HG02678 (cell line): Measurements from ENCODE around the gene SMARCD3.

Experiments used
- ATAC-seq: cut with Tn5 transposase; IDR thresholded peaks from one replicate; pipeline ENCODE4 v1.9.1; 2021; ENCODE audit warnings: mild to moderate bottlenecking, moderate library complexity; ENCODE audit not compliant: unreplicated experiment

SMARCD3 gene

DNA sequence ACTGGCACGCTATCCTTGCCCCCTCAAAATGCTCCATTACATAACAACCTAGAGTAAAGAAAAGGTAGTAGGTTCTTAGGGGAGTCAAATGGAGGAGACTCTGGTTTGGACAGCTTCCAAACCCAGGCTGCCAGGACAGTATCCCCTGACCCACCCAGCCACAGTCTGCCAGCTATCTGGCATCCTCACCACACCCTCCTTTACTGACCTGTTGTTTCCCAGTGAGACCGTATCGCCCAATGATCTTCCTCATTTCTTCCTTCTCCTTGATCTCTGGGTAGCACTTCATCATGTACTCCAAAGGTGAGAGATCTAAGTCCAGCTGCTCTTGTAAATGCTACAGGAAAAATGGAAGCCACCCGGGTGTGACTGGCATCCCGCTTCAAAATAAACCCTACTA lies 33.1 kb downstream of the SMARCD3 start:
- no peak for ATAC-seq

DNA sequence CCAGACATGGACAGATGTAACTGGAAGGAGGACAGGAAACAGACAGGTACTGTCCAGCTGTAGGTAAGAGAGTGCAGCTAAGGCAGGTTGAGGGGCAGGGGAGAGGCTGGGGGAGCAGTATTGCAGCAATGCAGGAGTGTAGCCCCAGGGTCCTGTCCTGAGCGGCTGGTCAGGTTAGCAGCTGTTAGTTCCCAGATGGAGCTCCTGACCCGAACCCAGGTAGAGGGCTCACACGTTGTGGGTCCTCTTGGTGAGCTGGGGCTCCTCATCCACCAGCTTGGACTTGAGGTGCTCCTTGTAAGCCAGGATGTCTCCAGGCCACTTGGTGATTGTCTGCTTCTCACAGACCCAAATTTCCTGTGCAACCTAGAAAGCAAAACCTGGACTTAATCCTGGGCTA lies 34.7 kb downstream of the SMARCD3 start:
- no peak for ATAC-seq

DNA sequence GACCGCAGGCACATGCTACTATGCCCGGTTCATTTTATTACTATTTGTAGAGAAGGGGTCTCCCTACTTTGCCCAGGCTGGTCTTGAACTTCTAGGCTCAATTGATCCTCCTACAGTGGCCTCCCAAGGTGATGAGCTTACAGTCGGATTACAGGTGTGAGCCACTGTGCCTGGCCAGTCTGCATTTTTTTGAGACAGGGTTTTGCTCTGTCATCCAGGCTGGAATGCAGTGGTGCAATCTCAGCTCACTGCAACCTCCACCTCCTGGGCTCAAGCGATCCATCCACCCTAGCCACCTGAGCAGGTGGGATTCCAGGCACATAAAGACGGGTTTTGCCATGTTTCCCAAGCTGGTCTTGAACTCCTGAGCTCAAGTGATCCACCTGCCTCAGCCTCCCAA lies 35.9 kb downstream of the SMARCD3 start:
- ATAC-seq = no peak

DNA sequence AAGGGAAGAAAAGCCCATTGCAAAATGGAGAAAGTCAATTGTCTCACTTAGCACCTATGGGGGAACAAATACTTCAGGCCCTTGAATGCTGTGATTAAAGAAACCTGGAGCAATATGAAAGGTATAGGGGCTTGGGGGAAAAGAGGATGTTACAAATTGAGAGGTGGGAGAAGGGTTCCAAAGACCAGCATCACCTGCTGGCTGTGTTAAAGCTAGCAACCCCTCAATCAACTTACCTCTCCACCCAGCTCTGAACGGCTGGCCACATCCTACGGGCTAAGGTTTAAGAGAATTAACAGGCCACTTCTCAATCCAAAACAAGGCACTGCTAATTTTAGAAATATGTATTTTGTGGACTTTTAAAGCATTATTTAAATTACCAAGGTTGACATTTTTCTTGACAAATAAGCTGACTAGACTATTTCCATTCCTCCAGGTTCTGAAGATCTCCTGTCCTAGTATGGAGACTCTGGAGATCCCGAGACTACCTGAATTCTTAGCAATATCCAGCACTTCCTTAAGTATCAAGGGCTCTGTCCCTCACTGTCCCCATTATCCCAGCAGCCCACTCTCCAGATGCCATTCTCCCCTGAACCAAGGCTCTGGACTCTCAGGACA lies 37.2 kb downstream of the SMARCD3 start:
- ATAC-seq = no peak

DNA sequence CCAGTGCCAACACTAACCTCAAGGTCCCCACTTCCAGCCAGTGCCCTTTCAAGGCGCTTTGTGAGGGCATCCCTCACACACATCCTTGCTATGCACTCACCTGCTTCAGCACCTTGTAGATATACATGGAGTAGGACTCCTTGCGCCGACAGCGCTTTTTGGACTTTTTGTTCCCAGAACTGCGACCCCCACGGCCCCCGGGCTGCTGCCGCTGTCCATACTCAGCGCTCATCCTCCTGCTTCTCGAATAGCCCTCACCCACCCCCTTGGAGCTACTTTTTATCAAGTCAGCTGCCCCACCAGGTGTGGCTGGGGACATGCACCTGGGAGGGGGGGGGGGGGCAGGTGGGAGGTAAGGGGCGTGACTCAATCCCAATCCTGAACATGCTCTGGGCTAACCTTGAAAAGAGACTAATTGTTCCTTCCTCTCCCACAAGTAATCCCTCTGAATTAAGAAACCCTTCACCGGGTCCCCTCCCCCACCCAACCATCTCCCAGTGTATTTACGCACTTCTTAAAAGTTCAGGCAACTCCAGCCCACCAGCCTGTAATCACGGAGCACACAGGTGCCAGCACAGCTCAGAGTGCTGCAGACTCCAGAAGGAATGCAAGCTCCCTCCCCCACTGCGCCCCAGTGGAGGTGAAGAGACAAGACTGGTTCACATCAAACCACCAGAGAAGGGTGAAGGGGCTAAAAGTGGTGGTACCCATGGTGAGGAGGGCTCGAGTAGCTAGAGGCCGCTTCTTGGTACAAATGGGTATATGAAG lies 38.2 kb downstream of the SMARCD3 start, which contains the start of gene H2BK1:
Gene H2BK1 (minus strand): TSS at position 402 of the 768 bp plus-strand sequence. CDS start 170 bp downstream, at position 232.
- ATAC-seq = no peak

DNA sequence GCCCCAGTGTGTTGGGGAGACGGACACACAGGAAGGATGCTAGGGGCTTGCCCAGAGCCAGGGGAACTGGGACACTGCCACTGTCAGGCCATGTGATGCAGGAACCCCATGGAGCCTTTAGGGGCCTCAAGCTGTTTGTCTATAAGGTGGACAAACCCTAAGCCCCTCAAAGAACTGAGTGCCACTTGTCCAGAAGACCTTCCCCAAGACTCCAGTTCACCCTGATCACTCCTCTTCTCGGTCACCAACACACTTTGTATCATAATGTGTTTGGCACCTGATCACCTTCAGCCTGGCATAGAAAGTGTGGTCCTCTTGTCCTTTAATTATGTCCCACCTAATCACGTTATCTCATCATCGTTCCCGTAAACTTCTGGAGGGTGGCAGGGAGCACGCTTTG lies 38.9 kb downstream of the SMARCD3 start:
- no peak for ATAC-seq

DNA sequence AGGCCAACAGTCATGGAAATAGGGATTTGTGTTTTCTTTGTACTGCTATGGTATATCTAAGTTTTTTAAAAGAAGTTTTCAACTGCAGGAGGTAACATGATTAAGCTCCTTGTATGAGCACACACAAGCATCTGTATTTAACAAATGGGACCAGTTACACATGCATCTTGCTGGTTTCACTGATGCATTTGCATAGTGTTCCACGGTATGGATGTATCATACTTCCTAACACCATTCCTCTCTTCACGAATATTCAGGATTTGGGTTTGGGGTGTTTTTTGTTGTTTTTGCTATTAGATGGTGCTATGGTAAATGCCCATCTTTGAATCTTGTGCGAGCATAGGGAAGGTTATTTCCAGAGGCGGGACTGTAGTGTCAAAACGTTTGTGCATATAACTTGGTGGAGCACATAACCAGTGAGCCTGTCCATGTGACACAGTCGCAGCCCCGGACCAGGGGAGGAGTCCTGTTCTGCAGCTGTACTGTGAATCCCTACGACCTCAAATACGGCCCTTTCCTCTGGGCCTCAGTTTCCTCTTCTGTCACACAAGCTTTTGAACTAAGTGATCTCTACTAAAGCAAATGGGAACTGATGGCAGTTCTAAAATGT lies 40.1 kb downstream of the SMARCD3 start:
- ATAC-seq = no peak

DNA sequence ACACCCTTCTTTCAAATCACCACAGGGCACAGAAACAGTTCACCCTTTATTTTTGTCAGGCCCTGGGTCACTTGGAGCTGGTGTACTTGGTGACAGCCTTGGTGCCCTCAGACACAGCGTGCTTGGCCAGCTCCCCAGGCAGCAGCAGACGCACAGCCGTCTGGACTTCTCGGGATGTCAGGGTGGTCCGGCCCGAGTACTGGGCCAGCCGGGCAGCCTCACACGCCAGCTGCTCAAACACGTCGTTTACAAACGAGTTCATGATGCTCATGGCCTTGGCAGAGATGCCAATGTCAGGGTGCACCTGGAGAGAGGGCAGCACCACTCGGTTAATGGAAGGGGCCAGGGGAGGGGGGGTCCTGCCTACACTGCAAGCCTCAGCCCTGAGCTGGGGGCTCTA lies 40.7 kb downstream of the SMARCD3 start:
- ATAC-seq = no peak

DNA sequence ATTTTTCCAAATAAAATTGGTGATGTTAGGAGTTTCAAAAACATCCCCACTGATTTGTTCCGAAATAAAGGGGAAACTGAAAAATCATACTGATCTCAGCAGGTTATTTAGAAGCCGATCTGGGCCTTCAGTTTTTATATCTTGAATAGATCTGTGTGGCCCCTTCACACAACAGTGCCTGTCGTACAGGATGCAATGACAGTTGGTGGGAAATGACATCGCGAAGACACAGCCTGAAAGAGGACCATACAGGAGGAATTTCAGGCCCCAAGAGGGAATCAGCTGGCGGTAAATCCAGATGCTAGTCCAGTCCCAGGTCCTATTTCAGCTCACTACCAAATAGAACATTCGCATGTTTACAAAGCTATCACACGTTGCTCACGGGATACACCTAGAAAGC lies 41.2 kb downstream of the SMARCD3 start:
- no peak for ATAC-seq

DNA sequence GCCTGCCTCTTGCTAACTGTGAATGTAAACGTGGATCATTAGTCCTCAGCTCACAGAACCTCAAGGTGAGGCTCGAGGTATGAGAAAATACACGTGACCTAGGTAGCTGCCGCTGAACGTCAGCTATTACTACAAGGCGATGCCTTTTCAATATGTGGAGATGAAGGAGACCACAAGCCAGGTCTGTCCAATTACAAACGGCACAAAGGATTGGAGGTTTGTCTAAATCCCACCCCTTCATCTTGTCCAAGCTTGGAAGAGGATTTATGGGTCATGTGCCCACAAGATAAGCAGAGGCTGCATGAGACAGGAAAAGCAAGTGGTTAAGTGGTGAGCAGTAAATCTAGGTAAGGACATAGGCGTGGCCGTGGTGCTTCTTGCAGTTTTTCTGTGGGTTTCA lies 41.6 kb downstream of the SMARCD3 start:
- no peak for ATAC-seq

DNA sequence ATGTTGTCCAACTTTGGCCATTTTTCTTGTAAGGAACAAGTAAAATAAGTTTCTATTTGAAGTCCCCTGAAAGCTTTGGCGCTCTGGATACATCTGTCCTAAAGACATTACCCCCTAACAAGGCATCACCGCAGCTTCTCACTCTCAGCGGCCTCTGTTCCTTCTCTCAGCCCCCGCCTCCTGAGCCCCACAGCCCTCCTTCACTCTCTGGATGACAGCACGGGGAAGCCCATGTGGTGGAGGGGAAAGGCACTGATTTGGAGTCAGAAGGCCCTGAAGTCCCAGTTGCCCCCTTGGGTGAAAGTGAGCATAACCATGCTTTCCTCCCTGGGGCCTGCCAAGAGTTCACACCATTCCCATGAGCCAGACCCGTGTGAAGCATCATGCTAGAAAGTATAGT lies 42.8 kb downstream of the SMARCD3 start:
- no peak for ATAC-seq

DNA sequence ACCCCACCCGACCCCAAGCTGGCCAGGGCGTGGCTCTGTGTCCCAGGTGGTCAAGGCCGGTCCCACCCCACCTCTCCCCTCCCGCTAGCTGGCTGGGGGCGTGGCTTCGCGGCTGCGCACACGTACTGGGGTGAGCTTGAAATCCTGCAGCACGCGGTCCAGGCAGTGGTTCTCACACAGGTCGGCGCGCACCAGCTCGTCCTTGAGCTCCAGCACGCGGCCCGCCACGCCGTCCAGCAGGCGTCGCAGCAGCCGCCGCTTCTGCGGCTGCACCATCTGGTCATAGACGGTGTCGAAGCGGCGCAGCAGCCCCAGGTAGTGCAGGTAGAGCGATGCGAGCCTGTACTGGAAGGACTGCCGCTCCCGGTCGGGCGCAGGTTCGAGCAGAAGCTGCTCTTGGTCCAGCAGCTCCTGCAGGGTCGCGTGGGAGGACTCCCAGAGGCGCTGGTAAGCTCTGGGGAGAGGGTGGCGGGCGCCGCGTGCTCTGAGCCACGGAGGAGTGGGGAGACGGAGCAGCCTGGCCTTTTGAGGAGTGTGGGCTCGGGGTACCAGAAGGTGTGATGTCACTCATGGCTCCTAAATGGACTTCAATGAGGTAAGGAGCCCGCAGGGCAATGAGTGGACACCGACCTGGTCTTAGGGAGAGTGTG lies 44.0 kb downstream of the SMARCD3 start:
- ATAC-seq = no peak

DNA sequence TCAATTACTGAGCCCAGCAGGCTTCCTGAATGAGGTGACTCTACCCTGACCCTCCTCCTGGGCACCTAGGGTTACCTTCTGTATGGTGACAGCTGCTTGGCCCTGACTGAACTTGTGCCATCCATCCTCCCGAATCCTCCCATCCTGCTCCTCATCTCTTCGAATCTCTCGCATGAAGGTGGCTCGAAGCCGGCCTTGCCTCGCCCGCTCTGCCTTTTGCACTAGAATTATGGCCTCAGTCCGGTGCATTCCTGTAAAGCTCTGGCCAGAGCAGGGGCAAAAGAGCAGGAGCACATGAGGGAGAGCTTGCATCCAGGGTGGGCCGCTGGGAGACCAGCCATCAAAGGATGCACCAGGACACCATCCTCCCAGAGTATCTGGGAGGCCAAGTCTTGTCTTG lies 45.7 kb downstream of the SMARCD3 start:
- ATAC-seq = no peak

DNA sequence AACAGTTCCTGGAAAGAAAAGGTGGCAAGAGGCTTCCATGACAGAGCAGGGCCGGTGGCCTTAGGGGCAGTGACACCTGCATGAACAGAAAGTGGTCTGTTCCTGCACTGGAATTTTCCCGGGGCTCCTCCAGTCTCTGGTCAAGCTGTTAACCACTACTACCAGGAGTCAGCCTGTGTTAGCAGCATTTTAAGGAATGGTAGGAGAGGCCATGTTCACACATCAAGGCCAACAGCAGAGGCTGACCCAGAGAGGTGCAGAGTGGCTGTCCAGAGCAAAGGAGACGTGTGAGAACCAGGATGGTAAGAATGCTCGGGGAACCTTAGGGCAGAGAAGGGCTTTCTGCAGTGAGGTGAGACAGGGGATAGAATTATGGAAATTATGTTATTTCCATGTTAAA lies 46.7 kb downstream of the SMARCD3 start:
- ATAC-seq = no peak

DNA sequence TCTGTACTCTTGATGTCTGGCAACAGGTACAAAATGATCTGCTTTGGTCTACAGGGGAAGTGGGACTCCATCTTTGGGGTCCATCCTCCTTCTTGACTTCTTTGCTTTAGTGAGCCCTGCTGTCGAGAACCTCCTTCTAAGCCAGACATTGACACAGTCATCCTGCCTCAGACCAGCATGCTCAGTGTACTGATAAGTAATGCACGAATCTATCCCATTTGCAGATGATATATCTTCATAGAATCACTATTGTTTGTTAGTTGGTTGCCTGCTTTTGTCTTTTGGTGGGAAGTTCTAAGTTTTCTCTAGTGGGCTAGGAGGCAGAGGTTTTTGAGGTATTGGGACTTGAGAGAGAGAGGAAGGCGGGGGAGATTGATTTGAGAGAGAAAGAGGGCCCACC lies 47.1 kb downstream of the SMARCD3 start:
- no peak for ATAC-seq

DNA sequence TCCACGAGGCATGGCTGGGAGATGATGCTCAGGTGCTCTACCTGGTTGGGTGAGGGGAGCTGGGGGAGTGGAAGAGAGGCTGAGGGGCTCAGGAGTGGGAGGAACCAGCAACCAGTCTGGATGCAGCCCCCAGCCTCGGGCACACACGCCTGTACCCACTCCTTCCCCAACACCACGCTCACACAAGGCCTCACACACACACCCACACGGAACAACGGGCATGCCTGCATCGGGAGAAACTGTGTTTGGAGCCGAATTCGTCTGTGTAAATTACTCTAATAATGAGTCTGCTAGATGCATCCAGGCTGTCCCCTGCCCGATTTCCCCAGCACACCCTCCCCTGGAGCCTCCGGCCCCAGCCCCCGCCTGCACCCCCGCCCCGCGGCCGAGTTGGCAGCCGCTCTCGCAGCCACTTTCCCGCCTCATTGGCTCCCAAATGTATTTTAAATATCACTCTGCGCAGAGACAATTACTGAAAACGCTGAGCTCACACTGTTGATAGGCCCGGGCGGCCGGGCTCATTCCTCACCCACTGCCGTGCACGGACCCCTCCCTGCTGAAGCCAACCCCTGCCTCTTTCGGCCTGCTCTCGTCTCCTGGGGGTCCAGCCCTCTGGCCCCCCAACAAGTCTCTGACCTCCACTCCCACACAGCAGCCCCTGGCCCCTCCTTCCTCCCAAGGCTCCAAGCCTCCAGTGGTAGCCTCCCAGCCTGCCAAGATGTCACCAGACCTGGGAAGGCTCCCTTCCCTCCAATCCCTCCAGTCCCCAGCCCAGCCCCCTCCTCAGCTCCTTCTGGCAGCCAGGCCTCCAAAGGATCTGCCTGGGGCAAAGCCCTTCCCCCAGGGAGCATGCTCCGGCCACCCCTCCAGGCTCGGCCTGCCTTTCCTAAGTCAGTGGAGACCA lies 49.3 kb downstream of the SMARCD3 start:
- ATAC-seq = no peak

DNA sequence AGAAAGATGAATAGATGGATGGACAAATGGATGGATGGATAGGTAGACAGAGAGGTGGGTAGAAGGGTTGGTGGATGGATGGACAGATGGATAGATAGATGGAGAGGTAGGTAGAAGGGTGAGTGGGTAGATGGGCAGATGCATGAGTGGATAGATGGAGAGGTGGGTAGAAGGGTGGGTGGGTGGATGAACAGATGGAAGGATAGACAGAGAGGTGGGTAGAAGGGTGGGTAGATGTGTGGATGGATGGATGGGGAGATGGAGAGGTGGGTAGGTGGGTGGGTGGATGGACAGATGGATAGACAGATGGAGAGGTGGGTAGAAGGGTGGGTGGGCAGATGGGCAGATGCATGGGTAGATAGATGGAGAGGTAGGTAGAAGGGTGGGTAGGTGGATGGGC lies 50.6 kb downstream of the SMARCD3 start:
- ATAC-seq = no peak

DNA sequence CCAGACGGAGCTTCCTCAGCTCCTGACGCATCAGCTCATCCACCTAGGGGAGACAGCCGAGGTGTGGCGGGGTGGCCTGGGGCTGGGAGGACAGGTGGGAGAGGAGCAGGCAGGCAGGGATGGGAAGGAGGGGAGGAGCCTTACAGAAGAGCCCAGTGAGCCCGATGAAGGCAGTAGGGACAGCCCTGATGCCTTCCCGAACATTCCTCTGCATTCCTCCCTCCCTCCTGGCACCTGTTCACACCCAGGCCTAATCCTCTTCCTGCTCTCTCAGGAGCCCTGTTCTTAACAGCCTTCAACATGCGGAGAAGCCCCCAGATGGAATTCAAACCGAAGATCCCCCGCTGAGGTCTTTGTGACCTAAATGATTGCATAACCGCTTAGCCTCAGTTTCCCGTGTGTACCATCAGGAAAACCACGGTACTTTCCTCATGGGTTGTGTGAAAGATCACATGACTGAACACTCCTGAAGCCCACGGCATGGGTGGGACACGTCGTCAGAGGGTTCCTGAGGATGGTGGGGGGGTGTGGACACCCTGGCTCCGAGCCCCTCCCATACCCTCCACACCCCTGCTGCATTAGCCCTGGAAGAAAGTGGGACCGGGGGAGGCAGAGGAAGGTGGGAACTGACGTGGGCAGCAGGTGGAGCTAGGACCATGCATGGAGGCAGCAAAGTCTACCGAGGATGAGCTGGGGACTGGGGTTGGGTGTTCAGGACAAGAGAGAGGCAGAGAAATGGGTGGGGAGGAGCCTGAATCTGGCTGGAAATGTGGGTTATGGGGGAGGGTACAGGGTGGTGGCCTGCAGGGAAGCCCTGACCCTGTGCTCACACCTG lies 52.7 kb downstream of the SMARCD3 start:
- no peak for ATAC-seq

DNA sequence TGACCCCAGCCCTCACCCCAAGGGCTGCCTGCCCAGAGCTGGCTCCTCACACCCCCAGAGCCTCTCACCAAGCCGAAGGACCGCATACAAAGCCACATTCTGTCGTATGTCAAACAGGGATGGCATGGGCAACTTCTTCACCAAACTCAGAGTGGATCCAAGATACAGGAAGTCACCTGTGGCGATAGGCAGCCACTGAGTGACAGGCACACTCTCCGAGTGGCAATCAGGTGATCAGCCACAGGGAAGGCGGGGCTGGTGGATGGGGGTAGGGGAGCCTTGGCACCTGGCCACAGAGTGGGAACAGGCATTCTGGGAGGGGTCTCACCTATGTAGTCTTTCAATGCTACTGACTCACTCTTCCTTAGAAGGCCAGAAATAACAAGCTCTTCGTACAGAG lies 54.3 kb downstream of the SMARCD3 start:
- no peak for ATAC-seq
